HG02884 (cell line): ENCODE data around the gene TRPT1.
A peak's percentile ranks its signal among the peaks of the same experiment; 100 is the strongest.

Source experiments
- ATAC-seq: cut with Tn5 transposase; IDR thresholded peaks from one replicate; pipeline ENCODE4 v1.9.1; 2021; ENCODE audit warnings: mild to moderate bottlenecking, moderate library complexity; ENCODE audit not compliant: unreplicated experiment

The TRPT1 gene

GRCh38 chr11:64245797-64246620 is 20.0 kb upstream of the TRPT1 start:
- ATAC-seq, result no peak

GRCh38 chr11:64245401-64245796 is 19.4 kb upstream of the TRPT1 start:
- no peak for ATAC-seq

DNA sequence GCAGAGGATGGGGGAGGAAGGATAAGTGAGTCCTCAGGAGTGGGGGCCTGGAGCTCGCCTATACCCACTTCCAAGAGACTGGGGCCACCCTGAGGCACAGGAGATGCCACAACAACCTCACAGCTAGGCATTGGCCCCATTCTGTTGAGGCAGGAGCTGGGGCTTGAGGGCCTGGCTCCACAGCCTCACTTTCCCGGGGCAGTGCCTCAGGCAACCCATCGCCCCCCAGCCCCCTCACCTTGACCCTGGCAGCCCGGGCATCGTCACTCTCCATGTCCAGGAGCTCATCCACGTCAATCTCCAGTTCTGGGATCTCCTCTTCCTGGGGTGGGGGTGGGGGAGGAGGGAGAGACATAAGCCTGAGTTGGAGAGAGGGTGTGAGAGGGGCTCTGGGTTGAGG is 19.0 kb upstream of the TRPT1 start:
- ATAC-seq, result no peak

- ATAC-seq, result no peak
Observed at GRCh38 chr11:64244107-64244506, 18.1 kb upstream of the TRPT1 start.

GRCh38 chr11:64243236-64243854 is 17.4 kb upstream of the TRPT1 start:
- no peak for ATAC-seq

DNA sequence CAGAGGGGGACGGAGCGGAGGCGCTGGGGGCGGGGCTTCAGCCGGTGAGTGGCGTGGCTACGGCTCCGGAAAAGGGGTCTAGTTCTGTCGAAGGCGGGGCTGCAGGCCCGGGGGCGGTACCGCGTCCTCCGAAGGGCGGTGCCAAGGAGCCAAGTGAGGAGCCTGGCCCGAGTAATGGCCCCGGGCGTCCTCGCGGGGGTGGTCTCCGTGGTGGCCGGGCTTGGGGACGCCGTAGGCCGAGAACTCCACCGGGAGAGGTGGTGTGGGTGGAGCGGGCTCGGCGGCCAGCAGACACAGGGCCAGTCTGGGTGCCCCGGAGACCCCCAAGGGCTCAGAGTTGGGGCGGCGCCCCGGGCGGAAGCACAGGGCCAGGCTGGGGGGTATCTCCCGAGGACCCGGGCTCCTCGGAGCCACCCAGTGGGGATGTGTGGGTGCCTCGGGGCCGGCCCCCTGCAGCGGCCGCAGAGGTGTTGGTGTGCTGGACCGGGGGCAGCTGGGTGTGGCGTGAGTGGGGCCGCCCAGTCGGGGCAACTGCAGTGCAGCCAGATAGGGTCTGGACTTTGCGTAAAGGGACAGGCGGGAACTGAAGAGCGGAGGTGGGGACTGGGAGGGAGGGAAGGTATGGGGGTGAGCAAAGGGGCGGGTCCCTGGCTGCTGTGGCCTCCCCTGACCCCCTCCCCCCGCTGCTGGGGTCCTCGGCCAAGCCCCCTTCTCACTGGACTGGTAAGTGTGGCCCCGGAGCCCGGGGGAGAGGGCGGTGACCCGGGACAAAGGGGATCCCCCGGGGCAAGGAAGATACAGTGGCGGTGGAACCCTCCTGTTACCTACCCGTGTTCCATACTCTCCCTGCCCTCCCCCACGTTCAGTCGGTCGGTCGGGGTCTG is 15.7 kb upstream of the TRPT1 start:
- peak; percentile 48 for ATAC-seq

DNA sequence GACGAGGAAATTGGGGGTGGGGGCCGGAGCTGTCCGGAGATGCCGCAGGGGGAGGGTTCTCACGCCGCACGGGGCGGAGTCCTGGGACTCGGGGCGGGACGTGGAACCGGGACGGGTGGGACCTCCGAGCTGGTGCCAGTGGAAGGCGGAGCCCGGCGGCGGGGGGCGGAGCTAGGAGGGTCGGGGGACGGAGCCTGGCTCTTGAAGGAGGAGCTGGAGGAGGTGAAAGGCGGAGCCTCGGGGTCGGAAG is 15.2 kb upstream of the TRPT1 start:
- peak; percentile 56 for ATAC-seq

DNA sequence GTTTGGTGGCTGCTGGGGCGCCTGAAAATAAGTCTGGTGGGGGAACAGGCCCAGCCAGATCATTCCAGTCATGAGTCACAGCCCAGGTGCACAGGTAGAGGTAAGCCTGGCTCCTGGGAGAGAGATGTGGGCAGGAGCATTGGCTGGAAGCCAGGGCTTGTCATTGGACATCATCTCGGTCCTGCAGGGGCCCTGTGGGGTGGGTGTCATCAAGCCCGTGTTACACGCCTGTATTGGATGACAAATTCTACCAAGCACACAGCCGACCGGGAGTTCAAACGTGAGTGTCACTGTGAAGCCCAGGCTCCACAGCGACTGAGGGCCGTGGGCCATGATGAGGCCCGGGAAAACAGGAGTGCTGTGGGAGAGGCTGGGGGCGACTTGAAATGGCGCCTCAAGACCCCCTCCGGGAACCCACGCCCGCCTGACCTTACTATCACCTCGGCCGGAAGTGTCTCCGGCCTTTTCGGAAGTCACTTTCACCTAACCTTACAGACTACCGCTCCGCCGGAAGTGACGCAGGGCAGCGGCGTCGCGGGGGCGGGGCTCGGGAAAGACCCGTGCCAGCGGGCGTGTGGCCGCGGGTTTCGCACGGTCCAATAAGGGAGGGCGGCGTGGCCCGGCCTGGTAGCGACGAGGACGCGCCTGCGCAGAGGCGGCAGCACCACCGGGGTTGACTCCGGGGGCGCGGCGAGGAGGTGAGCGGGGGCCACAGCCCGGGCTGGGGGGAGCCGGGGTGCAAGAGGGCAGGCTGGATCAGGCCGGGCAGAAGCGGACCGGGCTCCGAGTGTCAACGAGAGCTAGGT is 14.7 kb upstream of the TRPT1 start, which contains the start of gene FKBP2:
TSS of gene FKBP2 (plus strand) at position 661 of the 806 bp plus-strand sequence. CDS start 1,293 bp downstream, outside the sequence.
- ATAC-seq, result peak; percentile 52

GRCh38 chr11:64239662-64240434 is 13.9 kb upstream of the TRPT1 start:
- ATAC-seq, result peak; percentile 8

DNA sequence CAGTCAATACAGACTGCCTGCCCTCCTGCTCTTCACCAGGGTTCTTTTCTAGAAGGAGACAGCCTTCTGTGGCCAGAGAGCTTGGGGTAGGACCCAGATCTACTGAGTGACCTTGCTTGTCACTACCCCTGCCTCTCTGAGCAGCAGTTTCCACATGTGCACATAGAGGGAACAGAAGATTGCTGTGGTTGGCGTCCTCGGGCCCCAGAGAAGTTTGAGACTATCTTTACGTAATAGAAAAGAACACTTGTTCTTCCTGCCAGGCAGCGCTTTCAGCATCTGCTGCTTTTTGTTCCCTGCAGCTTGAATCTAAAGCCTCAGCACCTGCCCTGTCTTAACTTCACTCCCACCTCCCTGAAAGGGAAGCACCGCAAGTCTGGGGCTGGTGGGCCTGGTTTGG is 13.0 kb upstream of the TRPT1 start:
- ATAC-seq, result no peak

GRCh38 chr11:64238076-64238475 is 12.1 kb upstream of the TRPT1 start:
- no peak for ATAC-seq

DNA sequence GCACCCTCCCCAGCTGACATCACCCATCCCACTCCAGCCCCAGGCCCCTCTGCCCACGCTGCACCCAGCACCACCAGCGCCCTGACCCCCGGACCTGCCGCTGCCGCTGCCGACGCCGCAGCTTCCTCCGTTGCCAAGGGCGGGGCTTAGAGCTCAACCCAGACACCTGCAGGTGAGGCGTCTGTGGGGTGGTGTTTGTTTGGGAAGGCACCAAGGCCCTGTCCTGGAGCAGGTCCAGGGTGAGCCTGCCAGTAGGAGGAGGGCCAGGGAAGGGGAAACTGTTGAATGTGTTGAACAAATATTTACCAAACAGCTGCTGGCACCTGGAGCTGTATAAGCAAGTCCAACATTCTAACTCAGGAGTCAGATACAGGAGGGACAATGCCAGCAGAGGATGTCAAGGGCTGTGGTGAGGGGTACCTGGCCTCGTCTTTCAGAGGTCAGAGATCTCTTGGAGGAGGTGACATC is 11.5 kb upstream of the TRPT1 start:
- ATAC-seq, result no peak

GRCh38 chr11:64235437-64236161 is 9.6 kb upstream of the TRPT1 start:
- no peak for ATAC-seq

GRCh38 chr11:64234647-64235379 is 8.8 kb upstream of the TRPT1 start:
- ATAC-seq, result no peak

DNA sequence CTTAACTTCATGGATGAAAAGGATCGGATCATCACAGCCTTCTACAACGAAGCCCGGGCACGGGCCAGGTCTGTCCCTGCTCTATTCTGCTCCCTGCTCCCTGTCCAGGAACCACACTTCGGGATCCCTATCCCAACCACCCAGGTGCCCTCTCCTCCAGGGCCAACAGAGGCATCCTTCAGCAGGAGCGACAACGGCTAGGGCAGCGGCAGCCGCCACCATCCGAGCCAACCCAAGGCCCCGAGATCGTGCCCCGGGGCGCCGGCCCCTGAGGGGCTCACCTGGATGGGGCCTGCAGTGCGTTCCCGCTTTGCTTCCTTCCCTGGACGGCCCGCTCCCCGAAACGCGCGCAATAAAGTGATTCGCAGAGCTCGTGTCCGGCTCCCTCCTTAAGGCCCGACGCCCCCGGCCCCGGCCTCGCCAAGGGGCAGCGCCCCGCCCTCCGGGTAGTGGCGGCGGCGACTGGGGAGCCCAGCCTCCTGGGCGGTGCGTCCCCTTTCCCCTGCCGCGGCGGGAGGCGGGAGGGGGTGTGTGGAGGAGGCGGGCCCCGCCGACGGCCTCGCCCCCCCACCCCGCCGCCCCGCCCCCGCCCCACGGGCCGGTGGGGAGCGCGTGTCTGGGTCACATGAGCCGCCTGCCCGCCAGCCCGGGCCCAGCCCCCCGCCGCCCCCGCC is 8.1 kb upstream of the TRPT1 start, which contains the start of gene VEGFB:
TSS of gene VEGFB (plus strand) at position 672 of the 674 bp plus-strand sequence. CDS start 250 bp downstream, outside the sequence.
- peak; percentile 41 for ATAC-seq

DNA sequence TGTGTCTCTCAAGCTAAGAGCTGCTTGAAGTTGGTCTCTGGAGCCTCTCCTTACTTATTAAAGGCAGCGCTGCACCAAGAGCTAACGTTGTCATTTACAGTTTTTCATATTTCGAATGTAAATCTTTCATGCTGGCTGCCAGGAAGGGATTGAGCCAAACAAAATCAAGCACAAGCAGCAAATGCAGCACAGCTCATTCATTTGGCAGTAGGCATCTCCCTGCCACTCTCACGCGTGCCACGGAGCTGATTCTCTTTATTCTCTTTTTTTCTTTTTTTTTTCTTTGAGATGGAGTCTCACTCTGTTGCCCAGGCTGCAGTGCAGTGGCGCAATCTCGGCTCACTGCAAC is 7.0 kb upstream of the TRPT1 start:
- ATAC-seq, result no peak

DNA sequence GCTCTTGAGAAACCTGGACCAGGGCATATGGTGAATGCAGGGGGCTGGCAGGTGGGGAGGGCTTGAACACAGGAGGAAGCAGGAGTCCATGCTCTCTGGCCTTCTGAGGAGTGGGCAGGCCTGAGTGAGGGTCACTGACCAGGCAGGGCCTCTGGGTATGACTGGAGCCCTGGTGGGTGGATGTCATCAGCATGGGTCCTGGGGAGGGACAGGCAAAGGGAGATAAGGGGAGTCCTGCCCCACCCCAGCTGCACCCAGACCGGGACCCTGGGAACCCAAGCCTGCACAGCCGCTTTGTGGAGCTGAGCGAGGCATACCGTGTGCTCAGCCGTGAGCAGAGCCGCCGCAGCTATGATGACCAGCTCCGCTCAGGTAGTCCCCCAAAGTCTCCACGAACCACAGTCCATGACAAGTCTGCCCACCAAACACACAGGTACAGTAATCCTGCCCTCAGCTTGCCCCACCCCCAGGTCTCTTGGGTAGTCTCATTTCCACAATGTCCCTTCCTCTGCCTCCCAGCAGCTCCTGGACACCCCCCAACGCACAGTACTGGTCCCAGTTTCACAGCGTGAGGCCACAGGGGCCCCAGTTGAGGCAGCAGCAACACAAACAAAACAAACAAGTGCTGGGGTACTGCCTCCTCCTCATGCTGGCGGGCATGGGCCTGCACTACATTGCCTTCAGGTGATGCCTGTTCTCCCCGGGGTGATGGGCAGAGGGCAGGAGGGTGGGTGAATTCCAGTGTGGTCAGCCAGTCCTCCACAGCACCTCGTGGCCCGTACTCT is 6.4 kb upstream of the TRPT1 start:
- no peak for ATAC-seq
